AG04449 (cell line): ENCODE measurements around the gene SYTL1.

Experiments
- CTCF ChIA-PET: fragments of 350-600 bp; formaldehyde crosslinking; extraction: SDS; loops from one replicate; lab custom pipeline; 2021; ENCODE audit warnings: antibody characterized with exemption; lab: Yijun Ruan, JAX
- POLR2A ChIA-PET: fragments of 400-600, 350-600 bp; formaldehyde crosslinking; extraction: SDS; loops from one replicate; lab custom pipeline; 2020; ENCODE audit warnings: antibody characterized with exemption, inconsistent platforms; lab: Yijun Ruan, JAX
- DNase-seq: peaks from one replicate; pipeline ENCODE4 v3.0.0-alpha.2; 2010; ENCODE audit warnings: low read depth, low spot score
- H3K4me3 ChIP-seq: 2 replicates; pipeline ENCODE4 v1.5.1; 2011; ENCODE audit warnings: low read depth, mild to moderate bottlenecking, control low read depth, low read length
- TF ChIP-seq, protein P1 (sequence below): IDR thresholded peaks from one replicate; pipeline ENCODE4 v1.5.1; 2011; ENCODE audit warnings: mild to moderate bottlenecking, moderate library complexity, low read length, control low read depth, inconsistent platforms; ENCODE audit not compliant: insufficient read depth; ENCODE audit errors: missing control alignments

SYTL1 gene

DNA sequence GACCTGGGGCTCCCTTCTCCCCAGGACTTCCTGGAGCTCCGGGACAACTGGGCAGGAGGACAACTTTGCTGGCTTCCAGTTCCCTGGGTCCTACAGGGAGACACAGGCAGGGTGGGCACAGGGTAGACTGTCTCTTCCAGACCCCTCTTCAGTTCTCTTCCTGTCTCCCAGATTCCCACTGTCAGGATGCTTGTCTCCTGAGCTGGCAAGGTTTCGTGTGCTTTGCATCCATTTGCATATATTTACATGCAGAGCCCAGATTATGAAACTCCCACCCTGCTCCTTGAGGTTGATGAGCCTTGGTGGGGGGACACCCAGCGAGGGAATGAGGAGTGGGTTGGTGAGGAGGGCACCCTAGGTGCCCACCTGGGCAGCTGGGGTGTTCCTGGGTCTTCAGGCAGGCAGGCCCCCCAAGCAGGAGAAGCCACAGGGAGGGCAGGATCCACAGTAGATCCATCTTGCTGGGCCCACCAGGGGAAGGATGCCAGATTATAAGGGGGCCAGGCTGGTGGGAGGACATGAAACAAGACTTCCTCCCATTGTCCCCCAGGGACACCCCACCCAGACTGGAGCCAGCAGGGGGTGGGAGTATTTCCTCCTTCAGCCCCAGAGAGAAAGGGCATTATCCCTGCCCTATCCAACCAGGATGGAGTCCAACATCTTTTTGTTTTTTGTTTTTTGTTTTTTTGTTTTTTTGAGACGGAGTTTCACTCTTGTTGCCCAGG, 32.7 kb downstream of the SYTL1 start, which contains the start of gene FCN3:
Gene FCN3 (minus strand): TSS at position 463 of the 725 bp plus-strand sequence. CDS start 6 bp downstream, at position 457.
- no peak within 1 kb of the TSS for H3K4me3 ChIP-seq
- TF ChIP-seq, protein P1, sequence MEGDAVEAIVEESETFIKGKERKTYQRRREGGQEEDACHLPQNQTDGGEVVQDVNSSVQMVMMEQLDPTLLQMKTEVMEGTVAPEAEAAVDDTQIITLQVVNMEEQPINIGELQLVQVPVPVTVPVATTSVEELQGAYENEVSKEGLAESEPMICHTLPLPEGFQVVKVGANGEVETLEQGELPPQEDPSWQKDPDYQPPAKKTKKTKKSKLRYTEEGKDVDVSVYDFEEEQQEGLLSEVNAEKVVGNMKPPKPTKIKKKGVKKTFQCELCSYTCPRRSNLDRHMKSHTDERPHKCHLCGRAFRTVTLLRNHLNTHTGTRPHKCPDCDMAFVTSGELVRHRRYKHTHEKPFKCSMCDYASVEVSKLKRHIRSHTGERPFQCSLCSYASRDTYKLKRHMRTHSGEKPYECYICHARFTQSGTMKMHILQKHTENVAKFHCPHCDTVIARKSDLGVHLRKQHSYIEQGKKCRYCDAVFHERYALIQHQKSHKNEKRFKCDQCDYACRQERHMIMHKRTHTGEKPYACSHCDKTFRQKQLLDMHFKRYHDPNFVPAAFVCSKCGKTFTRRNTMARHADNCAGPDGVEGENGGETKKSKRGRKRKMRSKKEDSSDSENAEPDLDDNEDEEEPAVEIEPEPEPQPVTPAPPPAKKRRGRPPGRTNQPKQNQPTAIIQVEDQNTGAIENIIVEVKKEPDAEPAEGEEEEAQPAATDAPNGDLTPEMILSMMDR, result no peak
- ChIA-PET POLR2A (no interaction called here), CTCF (interaction anchor here (0.8 to 6.0 kb wide), 6 partner anchors 8 to 230 kb away, joined by 3 to 32 read pairs (median 4); partner anchors contain the start of genes AHDC1, GPR3 and MAP3K6)
- no peak for DNase-seq

GRCh38 chr1:27377760-27378495, 36.1 kb downstream of the SYTL1 start:
- TF ChIP-seq, protein P1, result no peak
- ChIA-PET CTCF (interaction anchor here (0.7 to 15.9 kb wide), 9 partner anchors 9 to 230 kb away, joined by 3 to 442 read pairs (median 4); partner anchors contain the start of gene MAP3K6), POLR2A (no interaction called here)
- no peak for DNase-seq
- no peak overlapping the region for H3K4me3 ChIP-seq

DNA sequence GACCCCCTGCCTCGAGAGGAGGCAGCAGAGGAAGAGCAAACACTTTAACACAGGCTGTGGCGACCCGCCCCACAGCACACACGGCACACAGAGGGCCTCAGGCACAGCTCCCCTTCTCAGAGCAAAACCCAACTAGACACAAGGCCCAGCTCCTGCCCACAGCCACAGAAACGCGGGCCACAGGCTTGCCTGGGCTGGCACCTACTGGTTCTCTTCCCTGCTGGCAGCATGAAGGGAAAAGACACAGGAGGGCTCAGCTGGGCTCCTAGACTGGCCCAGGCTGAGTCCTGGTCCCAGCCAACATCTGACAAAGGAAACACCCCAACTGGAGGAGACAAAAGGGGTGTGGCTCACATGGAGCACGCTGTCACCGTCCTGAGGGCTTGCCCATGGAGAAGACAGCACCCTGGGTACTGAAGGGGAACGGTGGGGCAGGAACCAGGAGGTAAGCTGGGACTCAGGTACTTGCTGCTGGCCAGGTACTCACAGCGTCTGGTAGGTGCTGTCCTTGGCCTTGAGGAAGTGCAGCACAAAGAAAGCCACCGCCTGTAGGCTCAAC, 37.8 kb downstream of the SYTL1 start:
- no peak overlapping the region for H3K4me3 ChIP-seq
- ChIA-PET POLR2A (no interaction called here), CTCF (interaction anchor here (0.6 to 15.9 kb wide), 6 partner anchors 7 to 129 kb away, joined by 3 to 442 read pairs (median 4); no protein-coding TSS in a partner anchor)
- TF ChIP-seq, protein P1, result no peak
- no peak for DNase-seq

DNA sequence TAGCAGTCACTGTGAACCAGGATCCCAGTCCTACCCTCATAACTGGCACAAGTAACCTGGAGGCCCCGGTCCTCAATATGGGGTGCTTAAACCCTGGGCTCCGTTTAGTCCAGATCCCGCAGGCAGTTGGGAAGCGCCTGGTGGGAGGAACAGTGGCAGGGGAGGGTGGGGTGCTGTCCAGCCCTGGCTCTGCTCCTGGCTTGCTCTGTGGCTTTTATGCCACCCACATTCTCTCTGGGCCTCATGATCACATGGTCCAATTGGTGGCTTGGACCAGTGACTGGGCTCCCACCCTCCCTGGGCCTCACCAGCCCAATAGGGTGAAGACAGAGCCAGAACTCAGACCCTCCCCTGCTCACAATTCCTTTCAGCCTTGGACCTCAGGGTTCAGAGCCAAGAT, 38.4 kb downstream of the SYTL1 start:
- ChIA-PET CTCF (interaction anchor here (0.6 to 15.9 kb wide), 4 partner anchors 15 to 128 kb away, joined by 3 to 442 read pairs (median 4); no protein-coding TSS in a partner anchor), POLR2A (no interaction called here)
- no peak for DNase-seq
- TF ChIP-seq, protein P1, result no peak
- H3K4me3 ChIP-seq, result no peak overlapping the region

DNA sequence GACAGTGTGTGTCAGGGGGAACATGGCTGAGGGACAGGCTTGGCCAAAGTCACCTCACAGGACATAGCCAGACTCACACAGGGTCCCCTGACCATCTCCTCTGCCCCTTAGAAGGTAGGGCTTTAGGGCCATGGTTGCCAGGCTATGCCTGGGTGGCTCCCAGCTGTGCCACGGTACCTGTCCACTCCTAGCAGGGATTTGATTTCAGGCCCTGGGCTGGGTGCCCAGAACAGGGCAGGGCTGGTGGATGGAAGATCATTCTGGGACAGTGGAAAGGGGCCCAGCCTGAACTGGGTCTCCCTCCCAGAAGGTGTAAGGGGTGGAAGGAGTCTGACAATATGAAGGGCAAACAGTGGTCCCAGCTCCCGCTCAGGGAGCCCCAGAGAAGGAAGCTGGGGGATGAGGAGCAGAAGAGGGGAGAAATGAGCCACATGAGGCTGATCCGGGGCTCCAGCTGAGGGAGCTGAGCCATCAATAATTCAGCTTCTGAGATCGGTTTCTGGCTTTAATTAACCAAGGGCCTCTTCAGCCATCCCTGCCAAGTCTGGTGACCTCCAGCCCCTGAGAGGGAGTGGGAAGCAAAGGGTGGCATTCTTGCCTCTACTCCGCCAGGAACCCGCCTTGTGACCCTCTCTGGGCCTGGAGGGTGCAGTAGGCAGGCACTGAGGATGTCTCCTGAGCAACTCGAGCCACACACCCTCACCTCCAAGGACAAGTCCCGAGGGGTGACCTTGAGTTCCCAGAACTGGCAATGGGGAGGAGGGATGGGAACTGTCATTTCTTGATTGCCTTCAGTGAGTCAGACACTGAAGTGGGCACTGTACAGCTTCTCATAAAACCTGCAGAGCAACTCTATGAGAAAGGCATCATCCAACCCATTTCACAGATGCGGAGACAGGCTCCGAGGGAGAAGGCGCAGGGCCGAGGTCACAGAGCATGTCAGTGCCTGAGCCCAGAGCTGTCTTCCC, 39.2 kb downstream of the SYTL1 start:
- ChIA-PET CTCF (interaction anchor here (0.7 to 15.9 kb wide), 8 partner anchors 10 to 82 kb away, joined by 3 to 442 read pairs (median 6); partner anchors contain the start of gene MAP3K6), POLR2A (no interaction called here)
- TF ChIP-seq, protein P1, result no peak
- no peak overlapping the region for H3K4me3 ChIP-seq
- DNase-seq, result no peak
